Panc1 (cell line): ENCODE measurements around the gene FGF22. TPM values are rescaled to one million over a fixed set of nuclear protein-coding genes. Genes with fewer than 3 reads are reported as not detected.

Experiments
- ATAC-seq: fragments of 200-7000 bp; cut with Tn5 transposase; 2 replicates; pipeline ENCODE4 v1.9.1; 2020; ENCODE audit warnings: mild to moderate bottlenecking, moderate library complexity
- BruUV-seq: library from RNA; stranded (reverse); fragments of 400-500 nt; replicated peaks from 2 replicates; lab custom pipeline; 2021; lab: Mats Ljungman, UMichigan
- CTCF ChIA-PET: fragments of 300-600 bp; sonication (Branson Sonifier 250); formaldehyde crosslinking; loops from one replicate; lab custom pipeline; 2022; ENCODE audit warnings: antibody characterized with exemption; lab: Charles Lee
- POLR2A ChIA-PET: fragments of 300-600 bp; sonication (Branson Sonifier 250); formaldehyde crosslinking; loops from one replicate; lab custom pipeline; 2022; ENCODE audit warnings: antibody characterized with exemption; lab: Charles Lee
- DNase-seq: peaks from one replicate; pipeline ENCODE4 v3.0.0-alpha.2; 2010; ENCODE audit warnings: low read depth, low spot score
- H3K27ac ChIP-seq: 2 replicates; pipeline ENCODE4 v1.5.1; 2011; ENCODE audit warnings: mild to moderate bottlenecking, low read length, inconsistent platforms
- H3K27me3 ChIP-seq: fragments of 200-500 bp; sonication (Bioruptor generic); 2 replicates; pipeline ENCODE4 v1.6.0; 2014; ENCODE audit warnings: low read length, inconsistent platforms; ENCODE audit not compliant: control insufficient read depth, insufficient read depth
- H3K36me3 ChIP-seq: fragments of 200-500 bp; sonication (Bioruptor generic); 2 replicates; pipeline ENCODE4 v1.5.1; 2014; ENCODE audit warnings: inconsistent platforms, mild to moderate bottlenecking, low read length, moderate library complexity; ENCODE audit not compliant: control insufficient read depth, insufficient read depth
- H3K4me1 ChIP-seq: 2 replicates; pipeline ENCODE4 v1.5.1; 2011; ENCODE audit warnings: inconsistent platforms, mild to moderate bottlenecking, low read length, moderate library complexity; ENCODE audit not compliant: control insufficient read depth, insufficient read depth
- H3K4me3 ChIP-seq, 2 experiments: 2 replicates each; pipeline ENCODE4 v1.5.1; 2011 to 2012; ENCODE audit warnings: low read depth in 2 of 2, low read length in 2 of 2, mild to moderate bottlenecking in 2 of 2, inconsistent platforms in 1 of 2, moderate library complexity in 1 of 2
- H3K9me3 ChIP-seq: fragments of 200-500 bp; sonication (Bioruptor generic); 2 replicates; pipeline ENCODE4 v1.5.1; 2014; ENCODE audit warnings: low read depth, mild to moderate bottlenecking, inconsistent platforms, low read length, moderate library complexity; ENCODE audit not compliant: control insufficient read depth, insufficient read depth
- POLR2AphosphoS5 ChIP-seq: IDR thresholded peaks from 2 replicates; pipeline ENCODE4 v1.6.1; 2012; ENCODE audit warnings: mild to moderate bottlenecking, low read depth, low read length, moderate library complexity
- SIN3A ChIP-seq: IDR thresholded peaks from 2 replicates; pipeline ENCODE4 v1.6.1; 2012; ENCODE audit warnings: low read depth, mild to moderate bottlenecking, low read length, moderate library complexity, borderline replicate concordance; ENCODE audit not compliant: insufficient read depth
- TCF7L2 ChIP-seq: IDR thresholded peaks from 2 replicates; pipeline ENCODE4 v1.6.1; 2011; ENCODE audit warnings: mild to moderate bottlenecking, low read depth, low read length, inconsistent platforms
- in situ Hi-C: cut with HindIII; loops from 2 replicates; pipeline ENCODE4 v1.10.0; 2016; ENCODE audit warnings: low sequenced_read_pairs, low pct_unique_long_range_greater_than_20kb
- intact Hi-C: fragments of 100-400 bp; cut with micrococcal nuclease; formaldehyde crosslinking; loops from one replicate; pipeline ENCODE4 v1.10.0; 2022; ENCODE audit not compliant: unreplicated experiment
- total RNA-seq: library from RNA; stranded (reverse); gene quantifications from one replicate; pipeline ENCODE4 v1.2.1, GENCODE V29; 2021; ENCODE audit not compliant: unreplicated experiment
- TF ChIP-seq, protein P1 (sequence below): fragments of 450-650 bp; IDR thresholded peaks from 2 replicates; pipeline ENCODE4 v1.5.1; 2017; ENCODE audit warnings: mild to moderate bottlenecking
- TF ChIP-seq, protein P2 (sequence below), 2 experiments: IDR thresholded peaks; 2 replicates each; pipeline ENCODE4 v1.6.1; 2011 to 2012; ENCODE audit warnings: low read depth in 2 of 2, control low read depth in 1 of 2, low read length in 1 of 2, mild to moderate bottlenecking in 1 of 2, moderate library complexity in 1 of 2; ENCODE audit not compliant: insufficient read depth in 1 of 2

The FGF22 gene
- total RNA-seq, 1 experiment from 2014 or later: 0.72 TPM

DNA sequence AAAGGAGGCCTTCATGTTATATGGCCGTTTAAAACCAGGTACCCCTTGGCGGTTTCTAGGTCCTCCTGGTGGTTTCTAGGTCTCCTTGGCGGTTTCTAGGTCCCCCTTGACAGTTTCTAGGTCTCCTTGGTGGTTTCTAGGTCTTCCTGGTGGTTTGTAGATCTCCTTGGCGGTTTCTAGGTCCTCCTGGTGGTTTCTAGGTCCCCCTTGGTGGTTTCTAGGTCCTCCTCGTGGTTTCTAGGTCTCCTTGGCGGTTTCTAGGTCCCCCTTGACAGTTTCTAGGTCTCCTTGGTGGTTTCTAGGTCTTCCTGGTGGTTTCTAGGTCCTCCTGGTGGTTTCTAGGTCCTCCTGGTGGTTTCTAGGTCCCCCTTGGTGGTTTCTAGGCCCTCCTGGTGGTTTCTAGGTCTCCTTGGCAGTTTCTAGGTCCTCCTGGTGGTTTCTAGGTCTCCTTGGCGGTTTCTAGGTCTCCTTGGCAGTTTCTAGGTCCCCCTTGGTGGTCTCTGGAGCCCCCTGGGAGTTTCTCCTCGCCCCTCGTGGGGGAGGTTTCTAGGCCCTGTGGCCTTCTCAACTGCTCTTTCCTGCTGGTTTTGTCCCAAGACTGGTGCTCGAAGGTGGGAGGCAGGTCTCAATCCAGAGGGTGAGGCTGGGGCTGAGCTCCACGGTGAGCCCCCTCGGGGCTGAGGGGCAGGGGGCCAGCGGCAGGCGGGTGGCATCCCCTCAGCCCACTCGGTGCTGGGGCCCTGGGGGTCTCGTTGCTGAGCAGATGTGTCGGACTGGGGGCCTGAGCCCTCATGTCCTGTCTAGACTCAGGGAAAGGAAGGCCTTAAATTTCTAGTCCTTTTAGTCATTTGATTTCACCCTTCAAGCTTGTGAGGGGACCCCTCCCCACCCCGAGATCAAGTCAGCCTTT lies 42.0 kb upstream of the FGF22 start:
- DNase-seq: no peak
- Histone ChIP-seq H3K4me3 (no peak overlapping the region), H3K9me3 (no peaks in the 10 kb centered on the region), H3K36me3 (no peaks in the 10 kb centered on the region), H3K4me1 (no peaks in the 10 kb centered on the region), H3K27me3 (no peaks in the 10 kb centered on the region), H3K27ac (no peak overlapping the region)
- ATAC-seq: no peak
- CTCF ChIA-PET: no interaction called here
- BruUV-seq: no TSS peak
- in situ Hi-C loops (no loop called here), intact Hi-C loops (no loop called here)
- TF ChIP-seq, protein P1, sequence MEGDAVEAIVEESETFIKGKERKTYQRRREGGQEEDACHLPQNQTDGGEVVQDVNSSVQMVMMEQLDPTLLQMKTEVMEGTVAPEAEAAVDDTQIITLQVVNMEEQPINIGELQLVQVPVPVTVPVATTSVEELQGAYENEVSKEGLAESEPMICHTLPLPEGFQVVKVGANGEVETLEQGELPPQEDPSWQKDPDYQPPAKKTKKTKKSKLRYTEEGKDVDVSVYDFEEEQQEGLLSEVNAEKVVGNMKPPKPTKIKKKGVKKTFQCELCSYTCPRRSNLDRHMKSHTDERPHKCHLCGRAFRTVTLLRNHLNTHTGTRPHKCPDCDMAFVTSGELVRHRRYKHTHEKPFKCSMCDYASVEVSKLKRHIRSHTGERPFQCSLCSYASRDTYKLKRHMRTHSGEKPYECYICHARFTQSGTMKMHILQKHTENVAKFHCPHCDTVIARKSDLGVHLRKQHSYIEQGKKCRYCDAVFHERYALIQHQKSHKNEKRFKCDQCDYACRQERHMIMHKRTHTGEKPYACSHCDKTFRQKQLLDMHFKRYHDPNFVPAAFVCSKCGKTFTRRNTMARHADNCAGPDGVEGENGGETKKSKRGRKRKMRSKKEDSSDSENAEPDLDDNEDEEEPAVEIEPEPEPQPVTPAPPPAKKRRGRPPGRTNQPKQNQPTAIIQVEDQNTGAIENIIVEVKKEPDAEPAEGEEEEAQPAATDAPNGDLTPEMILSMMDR: no peak
- TF ChIP-seq SIN3A: no peak
- TF ChIP-seq, protein P2, sequence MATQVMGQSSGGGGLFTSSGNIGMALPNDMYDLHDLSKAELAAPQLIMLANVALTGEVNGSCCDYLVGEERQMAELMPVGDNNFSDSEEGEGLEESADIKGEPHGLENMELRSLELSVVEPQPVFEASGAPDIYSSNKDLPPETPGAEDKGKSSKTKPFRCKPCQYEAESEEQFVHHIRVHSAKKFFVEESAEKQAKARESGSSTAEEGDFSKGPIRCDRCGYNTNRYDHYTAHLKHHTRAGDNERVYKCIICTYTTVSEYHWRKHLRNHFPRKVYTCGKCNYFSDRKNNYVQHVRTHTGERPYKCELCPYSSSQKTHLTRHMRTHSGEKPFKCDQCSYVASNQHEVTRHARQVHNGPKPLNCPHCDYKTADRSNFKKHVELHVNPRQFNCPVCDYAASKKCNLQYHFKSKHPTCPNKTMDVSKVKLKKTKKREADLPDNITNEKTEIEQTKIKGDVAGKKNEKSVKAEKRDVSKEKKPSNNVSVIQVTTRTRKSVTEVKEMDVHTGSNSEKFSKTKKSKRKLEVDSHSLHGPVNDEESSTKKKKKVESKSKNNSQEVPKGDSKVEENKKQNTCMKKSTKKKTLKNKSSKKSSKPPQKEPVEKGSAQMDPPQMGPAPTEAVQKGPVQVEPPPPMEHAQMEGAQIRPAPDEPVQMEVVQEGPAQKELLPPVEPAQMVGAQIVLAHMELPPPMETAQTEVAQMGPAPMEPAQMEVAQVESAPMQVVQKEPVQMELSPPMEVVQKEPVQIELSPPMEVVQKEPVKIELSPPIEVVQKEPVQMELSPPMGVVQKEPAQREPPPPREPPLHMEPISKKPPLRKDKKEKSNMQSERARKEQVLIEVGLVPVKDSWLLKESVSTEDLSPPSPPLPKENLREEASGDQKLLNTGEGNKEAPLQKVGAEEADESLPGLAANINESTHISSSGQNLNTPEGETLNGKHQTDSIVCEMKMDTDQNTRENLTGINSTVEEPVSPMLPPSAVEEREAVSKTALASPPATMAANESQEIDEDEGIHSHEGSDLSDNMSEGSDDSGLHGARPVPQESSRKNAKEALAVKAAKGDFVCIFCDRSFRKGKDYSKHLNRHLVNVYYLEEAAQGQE (IDR thresholded peaks at IDR 0.05; ENCODE audit: insufficient read depth in 1 of 2, low read depth in 2 of 2, low read length in 1 of 2): no peak; a peak in 1 of 4 replicates
- no peak for TF ChIP-seq POLR2AphosphoS5
- TF ChIP-seq TCF7L2: no peak
- POLR2A ChIA-PET: no interaction called here

DNA sequence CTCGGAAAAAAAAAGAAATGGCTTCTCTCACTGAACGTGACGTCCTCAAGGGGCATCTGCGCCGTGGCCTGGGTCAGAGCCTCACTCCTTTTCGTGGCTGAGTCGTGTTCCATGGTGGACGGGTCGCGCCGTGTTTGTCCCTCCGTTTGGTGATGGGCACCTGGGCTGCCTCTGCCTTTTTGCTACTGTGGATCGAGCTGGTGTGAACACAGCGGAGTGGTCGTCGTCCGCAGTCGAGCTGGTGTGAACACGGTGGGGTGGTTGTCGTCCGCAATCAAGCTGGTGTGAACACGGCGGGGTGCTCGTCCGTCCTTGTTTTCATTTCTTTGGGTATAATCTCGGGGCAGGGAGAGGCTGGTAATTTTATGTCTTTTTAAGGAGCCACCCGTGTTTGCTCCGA lies 38.4 kb upstream of the FGF22 start:
- DNase-seq (no peak), ATAC-seq (no peak)
- no peak overlapping the region for H3K27ac ChIP-seq
- ChIA-PET POLR2A (no interaction called here), CTCF (no interaction called here)
- TF ChIP-seq, protein P2 (IDR thresholded peaks at IDR 0.05; ENCODE audit: insufficient read depth in 1 of 2, low read depth in 2 of 2, low read length in 1 of 2): no peak
- TF ChIP-seq TCF7L2 (no peak), SIN3A (no peak), POLR2AphosphoS5 (no peak)
- TF ChIP-seq, protein P1: no peak
- H3K27me3 ChIP-seq: no peaks in the 10 kb centered on the region
- H3K9me3 ChIP-seq: no peaks in the 10 kb centered on the region
- no peak overlapping the region for H3K4me3 ChIP-seq
- in situ Hi-C loops: no loop called here
- BruUV-seq: no TSS peak
- intact Hi-C loops: no loop called here
- H3K4me1 ChIP-seq: no peaks in the 10 kb centered on the region
- no peaks in the 10 kb centered on the region for H3K36me3 ChIP-seq
